HG03520 (cell line): ENCODE measurements around the gene OR1B1.
"Not testable (repeated sequence)": the region's sequence is repeated elsewhere in the genome, so short reads cannot be mapped to it uniquely, and the experiment has no call there.

Experiments
- ATAC-seq: cut with Tn5 transposase; IDR thresholded peaks from one replicate; pipeline ENCODE4 v1.9.1; 2021; ENCODE audit warnings: mild to moderate bottlenecking, moderate library complexity; ENCODE audit not compliant: unreplicated experiment

Gene OR1B1

DNA sequence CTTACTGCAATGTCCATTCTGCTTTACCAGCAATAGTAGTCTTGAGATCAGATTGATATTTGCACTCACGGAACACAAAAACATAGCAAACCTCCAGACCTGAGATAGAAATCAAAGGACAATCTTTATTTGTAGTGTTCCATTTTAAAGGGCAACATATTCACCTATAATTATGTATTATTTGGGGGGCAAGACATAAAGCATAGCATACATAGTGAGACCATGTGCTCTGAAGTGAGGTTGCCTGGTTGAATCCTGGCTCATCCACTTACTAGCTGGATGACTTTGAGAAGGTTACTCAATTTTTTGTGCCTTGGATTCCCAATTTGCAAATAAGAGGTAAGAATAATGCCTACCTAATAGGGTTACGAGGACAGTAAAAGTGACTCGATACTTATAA lies at the start of gene OR1B1:
Gene OR1B1 (minus strand): TSS at position 101 of the 400 bp plus-strand sequence.
- no peak for ATAC-seq

DNA sequence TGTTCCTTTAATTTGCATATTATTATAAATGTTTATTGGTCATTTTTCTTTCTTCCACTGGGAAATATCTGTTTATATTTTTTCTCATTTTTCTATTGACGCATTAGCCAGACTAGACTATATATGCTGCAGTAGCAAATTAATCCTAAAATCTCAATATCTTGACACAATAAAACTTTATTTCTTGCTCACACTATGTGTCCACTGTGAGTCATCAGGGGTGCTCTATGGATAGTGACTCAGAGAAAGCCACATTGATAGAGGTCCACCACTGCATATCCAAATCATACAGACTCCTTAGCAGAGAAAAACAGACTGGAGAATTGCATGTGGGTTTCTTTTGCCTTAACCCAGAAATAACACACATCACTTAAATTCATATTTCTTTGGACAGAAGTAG lies 38.3 kb upstream of the OR1B1 start:
- ATAC-seq = no peak

DNA sequence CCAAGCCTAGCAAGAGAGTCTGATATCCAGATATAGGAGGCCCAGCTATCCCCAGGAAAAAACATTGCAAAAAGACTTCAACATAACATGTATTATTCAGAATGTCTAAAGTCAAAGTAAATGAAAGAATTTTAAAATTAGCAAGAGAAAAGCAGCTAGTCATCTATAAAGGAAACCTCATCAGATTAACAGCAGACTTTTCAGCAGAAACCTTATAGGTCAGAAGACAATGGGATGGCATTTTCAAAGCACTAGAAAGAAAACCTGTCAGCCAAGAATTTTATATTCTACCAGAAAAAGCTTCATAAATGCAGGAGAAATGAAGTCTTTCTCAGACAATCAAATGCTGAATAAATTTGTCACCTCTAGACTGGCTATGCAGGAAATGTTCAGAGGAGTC lies 27.4 kb upstream of the OR1B1 start:
- ATAC-seq = no peak

DNA sequence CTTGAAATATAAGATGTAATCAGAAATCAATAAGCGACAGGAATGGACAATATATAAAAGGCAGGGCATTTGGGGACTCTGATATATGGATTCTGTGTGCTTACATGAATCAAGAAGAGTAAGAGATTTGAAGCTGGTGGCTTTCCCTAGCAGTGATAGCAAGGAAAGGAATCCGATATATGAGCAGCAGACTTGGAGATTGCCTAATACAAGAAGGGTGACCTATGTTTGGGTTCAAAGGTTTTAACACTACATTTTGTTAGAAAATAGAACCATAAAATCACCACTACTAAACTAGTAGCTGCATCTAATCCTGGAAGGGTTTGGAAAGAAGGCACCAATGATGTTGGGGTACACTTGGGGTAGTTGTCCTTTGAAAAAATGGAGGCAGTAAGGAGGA lies 15.1 kb upstream of the OR1B1 start:
- no peak for ATAC-seq

DNA sequence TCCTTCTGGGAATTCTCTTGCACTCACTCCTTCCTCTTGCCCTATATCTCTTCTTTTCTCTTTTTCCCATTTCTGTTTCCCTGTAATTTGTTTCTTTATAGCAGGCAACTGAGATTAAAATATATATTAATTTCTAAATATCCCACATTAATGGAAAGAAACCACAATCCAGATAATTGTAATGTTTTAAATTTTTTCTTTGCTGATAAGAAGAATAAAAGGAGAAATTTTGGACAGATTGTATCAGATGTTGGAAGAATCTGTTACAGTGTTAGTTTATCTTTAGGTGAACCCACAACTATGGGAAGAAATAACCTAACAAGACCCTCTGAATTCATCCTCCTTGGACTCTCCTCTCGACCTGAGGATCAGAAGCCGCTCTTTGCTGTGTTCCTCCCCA lies 4.0 kb upstream of the OR1B1 start, which contains the start of gene OR1L1:
Gene OR1L1 (plus strand): TSS at position 301 of the 400 bp plus-strand sequence. CDS start 0 bp downstream, at position 301.
- ATAC-seq = no peak

DNA sequence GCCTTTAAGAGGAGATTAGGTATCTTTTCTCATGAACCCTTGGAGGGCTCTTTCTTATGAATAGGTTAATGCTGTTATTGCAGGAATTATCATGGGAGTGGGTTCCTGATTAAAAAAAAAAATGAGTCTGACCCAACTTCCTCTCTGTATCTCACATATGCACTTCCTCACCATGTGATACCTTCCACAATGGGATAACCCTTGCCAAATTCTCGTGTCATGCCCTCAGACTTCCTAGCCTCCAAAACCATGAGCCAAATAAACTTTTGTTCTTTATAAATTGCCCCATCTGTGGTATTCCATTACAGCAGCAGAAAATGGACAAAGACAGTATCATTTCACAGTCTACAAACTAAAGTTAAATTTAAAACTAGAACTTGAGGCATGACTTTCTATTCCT lies 1.0 kb downstream of the OR1B1 start:
- ATAC-seq = no peak

DNA sequence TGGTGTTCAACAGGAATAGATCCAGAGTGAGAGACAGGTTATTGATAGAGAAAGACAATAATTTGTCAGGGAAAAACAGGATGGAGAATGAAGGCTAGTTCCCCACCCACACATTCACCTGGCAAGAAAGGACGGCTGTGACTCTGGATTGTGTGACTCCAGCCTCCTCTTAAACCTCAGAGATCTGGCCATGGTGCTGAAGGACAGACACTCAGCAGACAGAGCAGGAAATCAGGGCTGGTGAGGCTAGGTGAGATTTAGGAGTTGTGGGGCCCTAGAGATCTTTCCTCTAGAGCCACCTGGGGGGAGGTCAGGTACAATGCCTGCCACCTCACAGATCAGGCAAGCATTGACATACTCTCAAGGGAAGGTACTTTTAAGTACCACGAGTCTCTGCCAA lies 15.2 kb downstream of the OR1B1 start:
- no peak for ATAC-seq

DNA sequence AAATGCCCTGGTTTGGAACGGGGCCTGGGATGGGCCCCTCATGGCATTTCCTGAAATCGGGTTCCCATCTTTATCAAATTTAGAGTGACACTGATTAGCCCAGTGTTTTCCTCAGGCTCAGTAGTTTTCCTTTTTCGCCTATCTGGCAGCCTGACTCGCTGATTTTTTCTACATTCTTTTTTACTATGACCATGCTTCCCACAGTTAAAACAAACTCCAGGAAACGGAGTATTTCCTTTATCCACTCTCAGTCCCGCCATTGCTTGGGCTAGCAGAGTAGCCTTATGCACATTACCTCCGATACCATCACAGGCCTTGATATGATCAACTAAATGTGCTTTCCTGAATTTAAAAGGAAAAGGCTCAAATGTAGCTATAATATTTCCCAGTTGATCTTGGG lies 37.4 kb downstream of the OR1B1 start:
- ATAC-seq = no peak

DNA sequence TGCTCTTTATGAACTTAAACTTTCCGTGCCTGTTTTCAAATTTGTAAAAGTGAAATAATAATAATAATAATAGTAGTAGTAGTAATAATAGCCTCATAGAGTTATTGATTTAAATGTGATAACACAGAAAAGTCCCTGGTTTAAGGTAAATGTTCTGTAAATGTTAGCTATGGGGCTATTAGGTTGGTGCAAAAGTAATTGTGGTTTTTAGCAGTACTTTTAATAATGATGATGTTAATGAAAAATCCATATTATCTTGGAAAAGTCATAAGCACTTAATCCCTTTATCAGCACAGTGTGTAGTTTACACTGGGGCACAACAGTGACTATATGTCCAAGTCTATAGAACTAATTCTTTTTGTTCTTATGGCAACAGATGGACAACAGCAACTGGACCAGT lies 43.1 kb downstream of the OR1B1 start, which contains the start of gene OR1Q1:
Gene OR1Q1 (plus strand): TSS at position 377 of the 400 bp plus-strand sequence. CDS start 0 bp downstream, at position 377.
- ATAC-seq = no peak

DNA sequence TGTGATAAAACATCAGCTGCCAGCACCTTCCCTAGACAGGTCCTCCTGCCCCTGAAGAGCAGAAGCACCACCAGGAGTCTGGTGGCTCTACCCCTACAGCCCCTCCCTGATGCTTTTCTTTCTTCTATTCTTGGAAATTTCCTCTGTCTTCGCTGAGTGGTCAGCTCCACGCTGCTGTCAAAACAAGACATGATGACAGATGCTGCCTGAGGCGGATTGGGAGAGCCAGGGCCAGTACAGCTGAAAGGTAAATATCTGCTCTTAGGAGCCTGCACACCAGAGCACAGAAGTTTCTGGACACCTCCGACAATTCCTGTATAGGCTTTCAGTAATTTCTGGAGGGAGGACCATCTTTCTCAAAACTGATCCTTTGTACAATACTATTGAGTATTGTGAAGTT lies 47.6 kb downstream of the OR1B1 start:
- no peak for ATAC-seq

DNA sequence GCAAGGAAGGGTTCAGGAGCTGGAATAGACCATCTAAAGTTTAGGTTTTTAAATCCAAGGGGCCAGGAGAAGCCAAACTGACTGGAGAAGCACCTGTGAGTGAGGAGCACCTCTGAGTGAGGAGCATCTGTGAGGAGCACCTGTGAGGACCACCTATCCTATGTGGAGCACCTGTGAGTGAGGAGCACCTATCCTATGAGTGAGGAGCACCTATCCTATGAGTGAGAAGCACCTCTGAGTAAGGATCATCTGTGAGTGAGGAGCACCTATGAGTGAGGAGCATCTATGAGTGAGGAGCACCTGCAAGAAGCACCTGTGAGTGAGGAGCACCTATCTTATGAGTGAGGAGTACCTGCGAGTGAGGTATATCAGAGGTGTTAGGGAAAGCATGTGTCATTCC lies 50.8 kb downstream of the OR1B1 start:
- no peak for ATAC-seq

DNA sequence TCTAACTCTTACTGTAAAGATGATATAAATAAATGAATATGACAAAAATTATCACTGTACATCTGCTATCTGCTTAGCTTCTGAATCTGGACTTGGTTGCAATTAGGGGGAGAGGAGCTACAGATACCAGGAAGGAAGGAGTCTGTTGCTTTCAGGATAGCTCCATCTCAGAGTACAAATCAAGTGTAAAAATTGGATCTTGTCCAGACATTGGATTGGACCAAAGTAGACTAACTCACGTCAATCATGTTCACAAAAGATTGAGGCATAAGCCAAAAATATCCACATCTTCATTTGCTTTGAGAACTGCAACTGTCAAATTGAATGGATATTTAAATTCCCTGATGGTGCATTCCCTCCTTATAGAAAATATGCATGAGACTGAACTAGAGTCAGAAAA lies 51.7 kb downstream of the OR1B1 start:
- no peak for ATAC-seq

DNA sequence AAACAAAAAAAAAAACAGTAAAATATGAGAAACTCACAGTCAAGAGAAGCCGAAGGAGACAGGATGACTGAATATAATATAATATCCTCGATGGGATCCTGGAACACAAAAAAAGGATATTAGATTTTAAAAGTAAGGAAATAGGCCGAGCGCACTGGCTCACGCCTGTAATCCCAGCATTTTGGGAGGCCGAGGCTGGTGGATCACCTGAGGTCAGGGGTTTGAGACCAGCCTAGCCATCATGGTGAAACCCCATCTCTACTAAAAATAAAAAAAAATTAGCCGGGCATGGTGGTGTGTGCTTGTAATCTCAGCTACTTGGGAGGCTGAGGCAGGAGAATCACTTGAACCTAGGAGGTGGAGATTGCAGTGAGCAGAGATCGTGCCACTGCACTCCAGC lies 74.1 kb downstream of the OR1B1 start, which contains the start of gene OR1L8:
Gene OR1L8 (minus strand): TSS at position 101 of the 400 bp plus-strand sequence. CDS start 14,907 bp downstream, outside the sequence.
- ATAC-seq = not testable (repeated sequence)

DNA sequence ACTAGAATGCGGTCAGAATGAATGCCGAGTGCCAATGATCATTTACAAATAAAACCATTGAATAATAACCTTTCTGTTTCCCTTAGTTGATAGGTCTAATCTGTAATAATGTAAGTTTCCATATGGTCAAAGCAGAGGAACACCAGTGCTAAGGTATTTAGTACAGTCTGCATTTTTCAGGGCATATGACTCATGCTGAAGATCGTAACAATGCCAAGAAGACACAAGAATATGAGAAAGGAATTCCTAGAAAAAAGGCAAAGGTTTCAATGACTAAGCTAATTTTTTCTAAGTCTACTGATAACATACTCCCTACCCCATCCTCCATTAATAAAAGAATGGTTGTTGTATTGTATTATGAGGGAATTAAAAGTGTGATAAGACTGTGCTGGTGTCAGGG lies 77.1 kb downstream of the OR1B1 start:
- ATAC-seq = no peak

DNA sequence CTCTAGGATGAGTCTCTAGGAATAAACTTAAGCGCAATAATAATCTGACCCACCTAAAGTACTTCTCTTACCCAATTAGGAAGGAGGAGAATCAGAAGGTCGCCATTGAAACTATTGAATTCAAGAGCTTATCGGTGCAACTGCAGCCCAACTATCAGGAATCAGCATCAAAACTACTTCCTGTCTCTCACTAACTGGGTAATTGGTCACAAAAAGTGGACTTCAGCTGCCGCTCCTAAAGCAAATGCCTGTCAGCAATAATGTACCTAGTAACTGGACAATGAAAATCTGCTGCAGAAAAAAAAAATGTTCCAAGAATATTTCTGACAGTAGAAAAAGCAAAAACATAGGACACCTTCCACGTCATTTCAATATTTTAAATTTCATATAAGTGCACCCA lies 77.6 kb downstream of the OR1B1 start:
- no peak for ATAC-seq
